Gastrocnemius medialis (tissue), 4 donors: ENCODE data around the gene HDGF. TPM values are rescaled to one million over a fixed set of nuclear protein-coding genes. Genes with fewer than 3 reads are reported as not detected.

ENCODE experiments used
- ATAC-seq, 2 donors: fragments of 150-250 bp; one replicate each; pipeline ENCODE4 v1.9.1; 2016
- DNase-seq, 2 donors: peaks; one replicate each; pipeline ENCODE4 v3.0.0-alpha.2; 2019
- H3K27ac ChIP-seq, 4 donors: fragments of 200-600 bp; sonication (generic); 1 replicate in 1 of 4; 2 replicates in 3 of 4; pipeline ENCODE4 v1.5.1; 2016 to 2018; ENCODE audit warnings: mild to moderate bottlenecking in 2 of 4, moderate library complexity in 1 of 4
- H3K27me3 ChIP-seq, 3 donors: fragments of 200-600 bp; sonication (generic) in 2 of 3; 1 replicate in 1 of 3; 2 replicates in 2 of 3; pipeline versions ENCODE4 v1.5.1 to v1.6.0; 2016 to 2019; ENCODE audit warnings: mild to moderate bottlenecking in 1 of 3, moderate library complexity in 1 of 3
- H3K36me3 ChIP-seq, 2 donors: fragments of 200-600 bp; sonication (generic) in 1 of 2; one replicate each; pipeline ENCODE4 v1.5.1; 2017 to 2018
- H3K4me1 ChIP-seq, 2 donors: fragments of 200-600 bp; sonication (generic) in 1 of 2; one replicate each; pipeline ENCODE4 v1.5.1; 2016 to 2017; ENCODE audit warnings: mild to moderate bottlenecking in 2 of 2
- H3K4me3 ChIP-seq, 4 donors: fragments of 200-600 bp; sonication (generic) in 3 of 4; 1 replicate in 1 of 4; 2 replicates in 3 of 4; pipeline ENCODE4 v1.5.1; 2016 to 2019; ENCODE audit warnings: mild to moderate bottlenecking in 2 of 4
- H3K9me3 ChIP-seq, 3 donors: fragments of 200-600 bp; sonication (generic) in 2 of 3; 1 replicate in 1 of 3; 2 replicates in 2 of 3; pipeline ENCODE4 v1.5.1; 2016 to 2019
- POLR2A ChIP-seq, 2 donors: fragments of 450-650 bp; IDR thresholded peaks; one replicate each; pipeline ENCODE4 v1.6.1; 2017; ENCODE audit warnings: antibody characterized with exemption in 2 of 2, mild to moderate bottlenecking in 2 of 2, moderate library complexity in 2 of 2
- in situ Hi-C, 4 donors: fragments of 200-750 bp; cut with MboI; loops; one replicate each; pipeline versions ENCODE4 v1.15.0 to v1.8.0; 2017; ENCODE audit warnings: low sequenced_read_pairs in 4 of 4
- intact Hi-C: fragments of 100-400 bp; cut with DNase I; formaldehyde crosslinking; loops from one replicate; pipeline ENCODE4 v1.15.1; 2023; ENCODE audit warnings: low total_unique reads
- total RNA-seq, 4 donors: library from RNA; depleted of rRNA; stranded (reverse); fragments of >200 nt; gene quantifications; one replicate each; pipeline versions ENCODE4 v1.1.0 to v1.2.3, GENCODE V29; 2016
- TF ChIP-seq, protein P1 (sequence below), 5 experiments: fragments of 450-650 bp in 3 of 5; fragments of 200-600 bp in 2 of 5; sonication (generic) in 2 of 5; IDR thresholded peaks in 4 of 5; conservative IDR thresholded peaks in 1 of 5; 1 replicate in 4 of 5; 2 replicates in 1 of 5; pipeline ENCODE4 v1.5.1; 2016 to 2019; ENCODE audit warnings: antibody characterized with exemption in 5 of 5, mild to moderate bottlenecking in 3 of 5, moderate library complexity in 3 of 5

HDGF gene
- total RNA-seq, 4 donors from 2014 or later: 154 to 281 (median 240) TPM

GRCh38 chr1:156747742-156748669 is 3.5 kb downstream of the HDGF start:
- peaks cover 45 to 56% of the 10 kb centered on the region in 2 donors for H3K4me1 ChIP-seq
- in situ Hi-C loops (loop anchor here in 1 of 4 donors (25.0 kb wide), 1 partner anchor 686 kb away; the partner anchor contains the start of genes LAMTOR2, RAB25 and UBQLN4), intact Hi-C loops (loop anchor here (5.0 to 10.0 kb wide), 3 partner anchors 241 to 623 kb away; partner anchors contain the start of genes CCT3 and TSACC)
- H3K9me3 ChIP-seq: no peaks in the 10 kb centered on the region
- peak; percentile 12 to 27 for ATAC-seq
- H3K27me3 ChIP-seq: no peaks in the 10 kb centered on the region
- H3K4me3 ChIP-seq: peak overlapping the region; percentile 86 to 100 (median 96)
- peak; percentile 54 to 71 for DNase-seq
- H3K36me3 ChIP-seq: peaks cover 0 to 21% of the 10 kb centered on the region in 2 donors
- peak overlapping the region; percentile 94 to 100 (median 100) for H3K27ac ChIP-seq
- TF ChIP-seq, protein P1, sequence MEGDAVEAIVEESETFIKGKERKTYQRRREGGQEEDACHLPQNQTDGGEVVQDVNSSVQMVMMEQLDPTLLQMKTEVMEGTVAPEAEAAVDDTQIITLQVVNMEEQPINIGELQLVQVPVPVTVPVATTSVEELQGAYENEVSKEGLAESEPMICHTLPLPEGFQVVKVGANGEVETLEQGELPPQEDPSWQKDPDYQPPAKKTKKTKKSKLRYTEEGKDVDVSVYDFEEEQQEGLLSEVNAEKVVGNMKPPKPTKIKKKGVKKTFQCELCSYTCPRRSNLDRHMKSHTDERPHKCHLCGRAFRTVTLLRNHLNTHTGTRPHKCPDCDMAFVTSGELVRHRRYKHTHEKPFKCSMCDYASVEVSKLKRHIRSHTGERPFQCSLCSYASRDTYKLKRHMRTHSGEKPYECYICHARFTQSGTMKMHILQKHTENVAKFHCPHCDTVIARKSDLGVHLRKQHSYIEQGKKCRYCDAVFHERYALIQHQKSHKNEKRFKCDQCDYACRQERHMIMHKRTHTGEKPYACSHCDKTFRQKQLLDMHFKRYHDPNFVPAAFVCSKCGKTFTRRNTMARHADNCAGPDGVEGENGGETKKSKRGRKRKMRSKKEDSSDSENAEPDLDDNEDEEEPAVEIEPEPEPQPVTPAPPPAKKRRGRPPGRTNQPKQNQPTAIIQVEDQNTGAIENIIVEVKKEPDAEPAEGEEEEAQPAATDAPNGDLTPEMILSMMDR (IDR thresholded peaks at IDR 0.05 in 4 of 5, conservative IDR thresholded peaks at IDR 0.05 in 1 of 5): no peak
- TF ChIP-seq POLR2A (IDR thresholded peaks at IDR 0.05): peak in 1 of 2 donors; percentile 71

DNA sequence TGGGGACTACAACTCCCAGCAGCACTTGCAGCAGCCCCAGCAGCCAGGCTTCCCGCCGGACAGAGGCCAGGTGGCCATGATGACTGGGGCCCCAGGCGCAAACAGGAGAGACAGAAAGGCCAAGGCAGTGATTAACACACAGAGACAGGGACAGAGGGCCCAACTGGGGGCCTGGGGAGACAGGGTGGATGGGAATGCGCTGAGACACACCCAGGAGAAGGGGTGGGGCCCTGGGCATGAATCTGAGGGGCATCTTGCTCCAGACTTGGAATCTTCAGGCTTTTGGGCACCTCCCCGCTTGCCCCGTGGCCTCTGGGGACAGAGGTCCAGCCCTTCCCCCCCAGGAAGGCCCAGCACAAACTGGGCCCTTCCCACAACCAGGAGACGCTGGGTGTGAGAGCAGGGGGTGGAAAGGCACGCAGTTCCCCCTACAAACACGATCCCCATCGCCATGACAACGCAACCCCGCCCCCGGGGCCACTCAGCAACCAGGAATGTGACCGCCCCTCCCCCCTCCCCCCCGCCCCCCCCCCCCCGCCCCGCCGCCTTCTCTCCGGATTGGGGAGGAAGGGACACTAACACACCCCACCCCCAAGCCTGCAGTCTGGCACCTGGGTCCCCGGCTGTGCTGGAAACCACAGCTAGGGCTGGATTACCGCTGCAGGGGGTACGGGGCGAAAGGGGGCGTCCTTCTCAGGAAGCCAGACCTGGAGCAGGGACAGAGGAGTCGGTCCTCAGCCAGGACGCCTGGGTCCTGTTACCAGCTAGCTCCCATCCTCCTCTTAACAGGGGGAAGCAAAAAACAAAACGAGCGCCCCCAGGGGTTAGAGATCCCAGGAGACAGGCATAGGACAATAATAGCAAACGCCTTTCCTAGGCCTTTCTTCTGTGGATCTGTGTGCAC is 4.5 kb downstream of the HDGF start:
- peak overlapping the region; percentile 94 to 100 (median 100) for H3K27ac ChIP-seq
- no peaks in the 10 kb centered on the region for H3K27me3 ChIP-seq
- H3K4me1 ChIP-seq: peaks cover 41 to 48% of the 10 kb centered on the region in 2 donors
- H3K9me3 ChIP-seq: no peaks in the 10 kb centered on the region
- ATAC-seq: peak; percentile 51 to 55
- in situ Hi-C loops: loop anchor here in 1 of 4 donors (25.0 kb wide), 1 partner anchor 685 kb away; the partner anchor contains the start of genes LAMTOR2, RAB25 and UBQLN4
- DNase-seq: peak; percentile 88 to 95
- TF ChIP-seq, protein P1 (IDR thresholded peaks at IDR 0.05 in 4 of 5, conservative IDR thresholded peaks at IDR 0.05 in 1 of 5): peak in 2 of 5 experiments; percentile 34 to 42
- TF ChIP-seq POLR2A (IDR thresholded peaks at IDR 0.05): peak; percentile 55 to 81
- H3K36me3 ChIP-seq: peaks cover 0 to 31% of the 10 kb centered on the region in 2 donors
- peak overlapping the region; percentile 86 to 100 (median 96) for H3K4me3 ChIP-seq
- intact Hi-C loops: loop anchor here (5.0 to 10.0 kb wide), 3 partner anchors 240 to 622 kb away; partner anchors contain the start of genes CCT3 and TSACC

DNA sequence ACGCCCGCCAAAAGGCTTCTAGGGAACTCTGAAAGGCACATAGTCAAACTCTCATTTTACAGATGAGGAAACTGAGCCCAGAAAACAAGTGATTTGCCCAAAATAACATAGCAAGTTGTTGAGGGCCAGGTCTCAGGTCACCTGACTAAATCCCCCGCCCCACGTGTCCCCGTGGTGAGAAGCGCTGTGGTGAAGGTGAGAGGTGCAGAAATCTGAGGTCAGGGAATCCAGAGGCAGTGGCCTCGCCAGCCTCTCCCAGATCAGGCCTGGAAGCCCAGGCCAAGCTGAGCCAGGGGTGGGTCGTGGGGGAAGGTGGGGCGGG is 5.1 kb downstream of the HDGF start:
- ATAC-seq: no peak
- no peak for DNase-seq
- Histone ChIP-seq H3K27ac (peak overlapping the region; percentile 94 to 100 (median 100)), H3K36me3 (peaks cover 0 to 31% of the 10 kb centered on the region in 2 donors), H3K27me3 (no peaks in the 10 kb centered on the region), H3K4me3 (peak overlapping the region; percentile 86 to 100 (median 96)), H3K4me1 (peaks cover 47 to 54% of the 10 kb centered on the region in 2 donors), H3K9me3 (no peaks in the 10 kb centered on the region)
- in situ Hi-C loops (loop anchor here in 1 of 4 donors (25.0 kb wide), 1 partner anchor 684 kb away; the partner anchor contains the start of genes LAMTOR2, RAB25 and UBQLN4), intact Hi-C loops (loop anchor here (5.0 to 10.0 kb wide), 3 partner anchors 239 to 622 kb away; partner anchors contain the start of genes CCT3 and TSACC)
- TF ChIP-seq POLR2A (IDR thresholded peaks at IDR 0.05): no peak

- Histone ChIP-seq H3K27ac (peak overlapping the region; percentile 94 to 100 (median 100)), H3K4me3 (peak overlapping the region; percentile 86 to 100 (median 96)), H3K9me3 (no peaks in the 10 kb centered on the region), H3K36me3 (peaks cover 0 to 31% of the 10 kb centered on the region in 2 donors), H3K27me3 (no peaks in the 10 kb centered on the region), H3K4me1 (peaks cover 48 to 55% of the 10 kb centered on the region in 2 donors)
- intact Hi-C loops: loop anchor here (5.0 to 10.0 kb wide), 3 partner anchors 239 to 621 kb away; partner anchors contain the start of genes CCT3 and TSACC
- ATAC-seq (no peak), DNase-seq (no peak)
- TF ChIP-seq, protein P1 (IDR thresholded peaks at IDR 0.05 in 4 of 5, conservative IDR thresholded peaks at IDR 0.05 in 1 of 5): no peak
- no peak for TF ChIP-seq POLR2A (IDR thresholded peaks at IDR 0.05)
- in situ Hi-C loops: loop anchor here in 1 of 4 donors (25.0 kb wide), 1 partner anchor 684 kb away; the partner anchor contains the start of genes LAMTOR2, RAB25 and UBQLN4
Observed at GRCh38 chr1:156745881-156746280, 5.6 kb downstream of the HDGF start.
